Hepatocyte (in vitro differentiated cells): ENCODE data around the gene HDAC3.

ENCODE experiments used
- EZH2 ChIP-seq: fragments of 200-600 bp; sonication (generic); IDR thresholded peaks from 2 replicates; pipeline ENCODE4 v1.6.1; 2016; ENCODE audit warnings: antibody characterized with exemption, mild to moderate bottlenecking, borderline replicate concordance
- EZH2phosphoT487 ChIP-seq: fragments of 200-600 bp; sonication (generic); IDR thresholded peaks from one replicate; pipeline ENCODE4 v1.6.1; 2018; ENCODE audit warnings: antibody characterized with exemption, mild to moderate bottlenecking, low read depth, moderate library complexity; ENCODE audit not compliant: unreplicated experiment, severe bottlenecking
- TF ChIP-seq, protein P1 (sequence below): fragments of 200-600 bp; sonication (generic); IDR thresholded peaks from 2 replicates; pipeline ENCODE4 v1.5.1; 2016; ENCODE audit warnings: antibody characterized with exemption, mild to moderate bottlenecking; ENCODE audit not compliant: poor library complexity

GRCh38 chr5:141613344-141613743 lies 23.3 kb downstream of the HDAC3 start:
- TF ChIP-seq, protein P1, sequence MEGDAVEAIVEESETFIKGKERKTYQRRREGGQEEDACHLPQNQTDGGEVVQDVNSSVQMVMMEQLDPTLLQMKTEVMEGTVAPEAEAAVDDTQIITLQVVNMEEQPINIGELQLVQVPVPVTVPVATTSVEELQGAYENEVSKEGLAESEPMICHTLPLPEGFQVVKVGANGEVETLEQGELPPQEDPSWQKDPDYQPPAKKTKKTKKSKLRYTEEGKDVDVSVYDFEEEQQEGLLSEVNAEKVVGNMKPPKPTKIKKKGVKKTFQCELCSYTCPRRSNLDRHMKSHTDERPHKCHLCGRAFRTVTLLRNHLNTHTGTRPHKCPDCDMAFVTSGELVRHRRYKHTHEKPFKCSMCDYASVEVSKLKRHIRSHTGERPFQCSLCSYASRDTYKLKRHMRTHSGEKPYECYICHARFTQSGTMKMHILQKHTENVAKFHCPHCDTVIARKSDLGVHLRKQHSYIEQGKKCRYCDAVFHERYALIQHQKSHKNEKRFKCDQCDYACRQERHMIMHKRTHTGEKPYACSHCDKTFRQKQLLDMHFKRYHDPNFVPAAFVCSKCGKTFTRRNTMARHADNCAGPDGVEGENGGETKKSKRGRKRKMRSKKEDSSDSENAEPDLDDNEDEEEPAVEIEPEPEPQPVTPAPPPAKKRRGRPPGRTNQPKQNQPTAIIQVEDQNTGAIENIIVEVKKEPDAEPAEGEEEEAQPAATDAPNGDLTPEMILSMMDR: no peak
- TF ChIP-seq EZH2: no peak
- no peak for TF ChIP-seq EZH2phosphoT487
